Heart right ventricle (tissue), 16 donors: ENCODE data around the gene CEACAM1. TPM values are rescaled to one million over a fixed set of nuclear protein-coding genes. Genes with fewer than 3 reads are reported as not detected.

Experiments used
- ATAC-seq, 8 donors: fragments of 200-7000 bp; cut with Tn5 transposase; one replicate each; pipeline ENCODE4 v1.9.1; 2020; ENCODE audit warnings: mild to moderate bottlenecking in 8 of 8, moderate library complexity in 8 of 8, moderate number of reproducible peaks in 1 of 8
- DNase-seq, 2 donors: peaks; one replicate each; pipeline ENCODE4 v3.0.0-alpha.2; 2020
- H3K27ac ChIP-seq, 10 donors: fragments of 200-600 bp; sonication (generic) in 2 of 10; one replicate each; pipeline versions ENCODE4 v1.5.0 to v1.8.0; 2020 to 2022; ENCODE audit warnings: mild to moderate bottlenecking in 3 of 10
- H3K27me3 ChIP-seq, 7 donors: fragments of 200-600 bp; one replicate each; pipeline ENCODE4 v1.8.0; 2021 to 2022; ENCODE audit warnings: mild to moderate bottlenecking in 2 of 7
- H3K36me3 ChIP-seq, 9 donors: fragments of 200-600 bp; sonication (generic) in 1 of 9; one replicate each; pipeline versions ENCODE4 v1.5.0 to v1.8.0; 2020 to 2022; ENCODE audit warnings: mild to moderate bottlenecking in 2 of 9
- H3K4me1 ChIP-seq, 9 donors: fragments of 200-600 bp; sonication (generic) in 1 of 9; one replicate each; pipeline versions ENCODE4 v1.5.0 to v1.8.0; 2020 to 2022; ENCODE audit warnings: mild to moderate bottlenecking in 4 of 9
- H3K4me3 ChIP-seq, 10 donors: fragments of 200-600 bp; sonication (generic) in 2 of 10; one replicate each; pipeline versions ENCODE4 v1.5.0 to v1.8.0; 2020 to 2022; ENCODE audit warnings: mild to moderate bottlenecking in 7 of 10, moderate library complexity in 2 of 10
- H3K9me3 ChIP-seq, 11 donors: fragments of 200-600 bp in 10 of 11; sonication (generic) in 2 of 11; one replicate each; pipeline versions ENCODE4 v1.5.0 to v1.8.0; 2013 to 2022; ENCODE audit warnings: mild to moderate bottlenecking in 2 of 11, control low read depth in 1 of 11, moderate library complexity in 1 of 11
- CTCF ChIP-seq, 9 donors: fragments of 200-600 bp; sonication (generic) in 2 of 9; IDR thresholded peaks; one replicate each; pipeline versions ENCODE4 v1.5.0 to v1.8.0; 2021 to 2022; ENCODE audit warnings: antibody characterized with exemption in 9 of 9, mild to moderate bottlenecking in 5 of 9, moderate library complexity in 1 of 9
- WGBS, 2 donors: extraction: QIAGEN DNeasy Blood & Tissue Kit; methylation state at CpG; one replicate each; pipeline ENCODE4 v1.1.7; 2013; ENCODE audit warnings: inconsistent platforms in 1 of 2; 5-methylcytosine and 5-hydroxymethylcytosine counted together
- intact Hi-C, 10 donors: fragments of 100-400 bp; cut with DNase I; formaldehyde crosslinking; loops; one replicate each; pipeline versions ENCODE4 v1.11.1 to v1.14.2; 2022
- polyA plus RNA-seq, 2 donors: library from polyadenylated mRNA; stranded (reverse); fragments of 200-250 nt; gene quantifications; one replicate each; pipeline ENCODE4 v1.2.3, GENCODE V29; 2013
- total RNA-seq, 10 donors: library from RNA; stranded (reverse); fragmentation: NEBNext Ultra II Directional in 3 of 10; extraction: Animal tissue kit (Norgen Biotek cat#: 25700) in 3 of 10; gene quantifications; one replicate each; pipeline versions ENCODE4 v1.2.1 to v1.2.4, GENCODE V29; 2021 to 2023
- donor health status: Arrhythmogenic right ventricular cardiomyopathy.
- donor health status: ischemic (EF 13 %, LVEDD 7.1; RV severe dilation, severe dysfunction).
- donor health status: healthy with polysubstance abuse.
- donor health status: DM: no; HTN: yes; CAD: no.
- donor health status: DM: no; HTN: no; CAD: no.
- donor health status: ischemic (EF 25% LVEDD 6.9; RV normal size, moderate dysfunction).
- donor health status: ischemic (EF 25% LVEDD 5.7; RV mildly dilated, moderate dysfunction).
- donor health status: healthy.
- donor health status: DM: yes; HTN: yes; CAD: no.
- donor health status: Ischemic cardiomyopathy.
- donor health status: ischemic (EF 35%, LVEDD 5.7; RV mildly dilated, moderate dysfunction).
- donor health status: nonischemic (EF 11% LVEDD 7.7; RV severe dilation, severe dysfunction).
- donor health status: DM: yes; HTN: yes; CAD: no.
- donor health status: PGD.
- donor health status: ischemic (EF 29% LVEDD 5.4; RV normal size, mild dysfunction).
- donor health status: nonischemic (EF 23%, LVEDD 6.1; RV moderate dilation, normal function).

The CEACAM1 gene
- total and polyA plus RNA-seq, 12 donors = 1.2 to 7.8 (median 2.4) TPM

- intact Hi-C loops = loop anchor here in 3 of 10 donors (5.0 to 10.0 kb wide), 3 partner anchors 37 to 135 kb away; partner anchors contain the start of genes CEACAM8 (in 3 of the 3) and CEACAM1 (in 1 of the 3)
- 91 to 92% methylated on average over 2 of the region's 2 CpGs for WGBS, 2 donors
Observed at GRCh38 chr19:42459926-42460325, 68.4 kb downstream of the CEACAM1 start.

More at GRCh38 chr19:42459926-42460325, 68.4 kb downstream of the CEACAM1 start:
- no peak overlapping the region for H3K4me3 ChIP-seq
- DNase-seq (no peak), ATAC-seq (no peak)
- peaks cover 0 to 26% (median 7%) of the 10 kb centered on the region in 9 donors for H3K4me1 ChIP-seq
- no peak for TF ChIP-seq CTCF (IDR thresholded peaks at IDR 0.05)
- H3K9me3 ChIP-seq = no peaks in the 10 kb centered on the region
- H3K27me3 ChIP-seq = no peaks in the 10 kb centered on the region
- H3K36me3 ChIP-seq = no peaks in the 10 kb centered on the region
- no peak overlapping the region for H3K27ac ChIP-seq

Other genes starting within 250 kb of the CEACAM1 start
- gene PRR19, start 226.3 kb downstream of the CEACAM1 start, total RNA-seq = under 1 TPM in 4 of 10 donors, not detected in 6; 0.16 to 0.21 (median 0.19) TPM
- under 1 TPM in 1 of 2 donors, not detected in 1; 0.16 TPM for gene PRR19, start 226.3 kb downstream of the CEACAM1 start, polyA plus RNA-seq
- 1 to 10 TPM; 1.2 to 5.9 (median 2.6) TPM for gene PAFAH1B3, start 225.9 kb downstream of the CEACAM1 start, total RNA-seq
- gene PAFAH1B3, start 225.9 kb downstream of the CEACAM1 start, polyA plus RNA-seq = 10 to 100 TPM in 1 of 2 donors, 1 to 10 TPM in 1; 5.0 to 10.4 TPM
- gene TMEM145, start 215.2 kb downstream of the CEACAM1 start, total RNA-seq = 1 to 10 TPM in 1 of 10 donors, under 1 TPM in 4, not detected in 5; 0.15 to 1.0 (median 0.49) TPM
- gene TMEM145, start 215.2 kb downstream of the CEACAM1 start, polyA plus RNA-seq = 1 to 10 TPM in 1 of 2 donors, under 1 TPM in 1; 0.32 to 1.0 TPM
- gene MEGF8, start 202.8 kb downstream of the CEACAM1 start, total RNA-seq = 10 to 100 TPM; 33.4 to 44.6 (median 40.4) TPM
- gene MEGF8, start 202.8 kb downstream of the CEACAM1 start, polyA plus RNA-seq = 10 to 100 TPM; 10.2 to 16.3 TPM
- gene CNFN, start 138.2 kb downstream of the CEACAM1 start, total RNA-seq = 1 to 10 TPM in 1 of 10 donors, under 1 TPM in 4, not detected in 5; 0.51 to 1.3 (median 0.81) TPM
- gene CNFN, start 138.2 kb downstream of the CEACAM1 start, polyA plus RNA-seq = 1 to 10 TPM; 1.6 to 7.2 TPM
- 100 to 1,000 TPM in 1 of 10 donors, 10 to 100 TPM in 9; 39.4 to 109 (median 53.8) TPM for gene LIPE, start 101.1 kb downstream of the CEACAM1 start, total RNA-seq
- 10 to 100 TPM; 60.6 to 80.7 TPM for gene LIPE, start 101.1 kb downstream of the CEACAM1 start, polyA plus RNA-seq
- gene CXCL17, start 85.5 kb downstream of the CEACAM1 start, total RNA-seq = not detected
- gene CXCL17, start 85.5 kb downstream of the CEACAM1 start, polyA plus RNA-seq = under 1 TPM in 1 of 2 donors, not detected in 1; 0.03 TPM
- under 1 TPM in 2 of 10 donors, not detected in 8; 0.15 to 0.76 TPM for gene CEACAM8, start 66.4 kb upstream of the CEACAM1 start, total RNA-seq
- not detected for gene CEACAM8, start 66.4 kb upstream of the CEACAM1 start, polyA plus RNA-seq
- not detected for gene PSG3, start 212.0 kb upstream of the CEACAM1 start, total RNA-seq
- not detected for gene PSG3, start 212.0 kb upstream of the CEACAM1 start, polyA plus RNA-seq
- not detected for gene PSG8, start 237.2 kb upstream of the CEACAM1 start, total RNA-seq
- not detected for gene PSG8, start 237.2 kb upstream of the CEACAM1 start, polyA plus RNA-seq